Type B pancreatic cell (in vitro differentiated cells): ENCODE measurements around the gene SELENOH. TPM values are rescaled to one million over a fixed set of nuclear protein-coding genes. Genes with fewer than 3 reads are reported as not detected.

Experiments used
- DNase-seq: peaks from one replicate; pipeline ENCODE4 v3.0.0; 2021; ENCODE audit warnings: mixed read lengths; ENCODE audit not compliant: unreplicated experiment; ENCODE audit errors: extremely low spot score
- H3K27ac Mint-ChIP-seq: 2 replicates; pipeline ENCODE4 v1.8.0; 2021; ENCODE audit warnings: mild to moderate bottlenecking, mixed read lengths
- H3K27me3 Mint-ChIP-seq: 2 replicates; pipeline ENCODE4 v1.8.0; 2021; ENCODE audit warnings: mixed read lengths
- H3K36me3 Mint-ChIP-seq: 2 replicates; pipeline ENCODE4 v1.8.0; 2021; ENCODE audit warnings: mixed read lengths
- H3K4me1 Mint-ChIP-seq: one replicate; pipeline ENCODE4 v1.8.0; 2021; ENCODE audit warnings: mixed read lengths; ENCODE audit not compliant: unreplicated experiment
- H3K4me3 Mint-ChIP-seq: 2 replicates; pipeline ENCODE4 v1.8.0; 2021; ENCODE audit warnings: mild to moderate bottlenecking, mixed read lengths
- H3K9me3 Mint-ChIP-seq: 2 replicates; pipeline ENCODE4 v1.8.0; 2021; ENCODE audit warnings: mixed read lengths
- total RNA-seq: library from RNA; stranded (reverse); gene quantifications from 2 replicates; pipeline ENCODE4 v1.2.1, GENCODE V29; 2021; ENCODE audit warnings: low replicate concordance
- TF ChIP-seq, protein P1 (sequence below): fragments of 200-600 bp; sonication (generic); conservative IDR thresholded peaks from 2 replicates; pipeline ENCODE4 v1.5.0; 2021; ENCODE audit warnings: antibody characterized with exemption, mild to moderate bottlenecking

The SELENOH gene
- total RNA-seq, 1 donor from 2014 or later: 144 TPM

DNA sequence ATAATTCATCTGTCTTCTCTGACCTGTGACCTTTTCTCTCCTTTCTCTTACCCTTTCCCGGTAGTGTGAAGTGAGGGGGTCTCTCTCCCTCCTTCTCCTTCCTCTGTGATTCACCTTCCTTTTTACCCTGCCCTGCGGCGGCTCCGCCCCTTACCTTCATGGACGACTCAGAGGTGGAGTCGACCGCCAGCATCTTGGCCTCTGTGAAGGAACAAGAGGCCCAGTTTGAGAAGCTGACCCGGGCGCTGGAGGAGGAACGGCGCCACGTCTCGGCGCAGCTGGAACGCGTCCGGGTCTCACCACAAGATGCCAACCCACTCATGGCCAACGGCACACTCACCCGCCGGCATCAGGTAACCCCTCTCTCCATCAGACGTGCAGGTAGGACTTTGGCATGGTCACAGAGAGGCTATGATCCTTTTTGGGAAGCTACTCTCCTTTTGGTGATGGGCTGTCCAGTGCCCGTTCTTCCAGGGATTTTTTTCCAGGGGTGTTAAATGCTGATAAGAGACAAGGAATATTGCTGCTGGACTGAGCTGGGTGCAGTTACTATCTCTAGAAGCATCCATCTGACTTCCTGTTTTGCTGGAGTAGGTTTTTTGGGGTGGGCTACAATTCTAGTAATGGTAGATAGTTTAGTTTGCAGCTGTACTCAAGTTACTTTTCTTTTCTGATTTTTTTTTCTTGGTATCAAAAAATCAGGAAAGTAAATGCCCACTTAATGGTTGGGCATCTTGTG, 50.2 kb downstream of the SELENOH start:
- Mint-ChIP-seq H3K27me3 (no peaks in the 10 kb centered on the region), H3K4me1 (peaks cover 43% of the 10 kb centered on the region), H3K27ac (peak overlapping the region; percentile 87), H3K36me3 (peaks cover 47% of the 10 kb centered on the region), H3K4me3 (no peak overlapping the region), H3K9me3 (peaks cover 5% of the 10 kb centered on the region)
- TF ChIP-seq, protein P1, sequence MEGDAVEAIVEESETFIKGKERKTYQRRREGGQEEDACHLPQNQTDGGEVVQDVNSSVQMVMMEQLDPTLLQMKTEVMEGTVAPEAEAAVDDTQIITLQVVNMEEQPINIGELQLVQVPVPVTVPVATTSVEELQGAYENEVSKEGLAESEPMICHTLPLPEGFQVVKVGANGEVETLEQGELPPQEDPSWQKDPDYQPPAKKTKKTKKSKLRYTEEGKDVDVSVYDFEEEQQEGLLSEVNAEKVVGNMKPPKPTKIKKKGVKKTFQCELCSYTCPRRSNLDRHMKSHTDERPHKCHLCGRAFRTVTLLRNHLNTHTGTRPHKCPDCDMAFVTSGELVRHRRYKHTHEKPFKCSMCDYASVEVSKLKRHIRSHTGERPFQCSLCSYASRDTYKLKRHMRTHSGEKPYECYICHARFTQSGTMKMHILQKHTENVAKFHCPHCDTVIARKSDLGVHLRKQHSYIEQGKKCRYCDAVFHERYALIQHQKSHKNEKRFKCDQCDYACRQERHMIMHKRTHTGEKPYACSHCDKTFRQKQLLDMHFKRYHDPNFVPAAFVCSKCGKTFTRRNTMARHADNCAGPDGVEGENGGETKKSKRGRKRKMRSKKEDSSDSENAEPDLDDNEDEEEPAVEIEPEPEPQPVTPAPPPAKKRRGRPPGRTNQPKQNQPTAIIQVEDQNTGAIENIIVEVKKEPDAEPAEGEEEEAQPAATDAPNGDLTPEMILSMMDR: no peak
- DNase-seq: no peak

DNA sequence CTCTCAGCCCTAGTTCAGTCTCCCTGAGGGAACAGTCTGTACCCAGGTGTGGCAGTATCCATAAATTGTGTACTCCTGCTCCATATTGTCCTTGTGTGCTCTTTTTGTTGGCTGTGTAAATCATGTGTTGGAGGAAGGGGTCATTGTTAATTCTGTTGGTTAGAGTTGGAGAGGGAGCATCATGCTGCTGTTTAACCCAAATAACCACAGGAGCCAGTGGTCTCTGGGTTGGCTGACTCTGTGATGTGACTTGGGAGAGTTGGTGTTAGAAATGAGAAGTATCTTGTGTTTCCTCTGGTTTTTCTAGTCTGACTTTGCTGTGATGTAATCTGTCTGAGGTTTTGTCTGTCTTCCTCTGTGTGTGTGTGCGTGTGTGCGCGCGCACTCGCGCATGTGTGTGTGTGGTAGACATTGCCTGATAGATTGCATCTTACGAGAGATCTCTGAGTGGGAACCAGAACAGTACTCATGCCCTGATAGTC, 50.8 kb downstream of the SELENOH start:
- Mint-ChIP-seq H3K4me3 (no peak overlapping the region), H3K27ac (peak overlapping the region; percentile 87), H3K27me3 (no peaks in the 10 kb centered on the region), H3K36me3 (peaks cover 50% of the 10 kb centered on the region), H3K4me1 (peaks cover 37% of the 10 kb centered on the region), H3K9me3 (peaks cover 5% of the 10 kb centered on the region)
- no peak for DNase-seq
- TF ChIP-seq, protein P1: no peak

DNA sequence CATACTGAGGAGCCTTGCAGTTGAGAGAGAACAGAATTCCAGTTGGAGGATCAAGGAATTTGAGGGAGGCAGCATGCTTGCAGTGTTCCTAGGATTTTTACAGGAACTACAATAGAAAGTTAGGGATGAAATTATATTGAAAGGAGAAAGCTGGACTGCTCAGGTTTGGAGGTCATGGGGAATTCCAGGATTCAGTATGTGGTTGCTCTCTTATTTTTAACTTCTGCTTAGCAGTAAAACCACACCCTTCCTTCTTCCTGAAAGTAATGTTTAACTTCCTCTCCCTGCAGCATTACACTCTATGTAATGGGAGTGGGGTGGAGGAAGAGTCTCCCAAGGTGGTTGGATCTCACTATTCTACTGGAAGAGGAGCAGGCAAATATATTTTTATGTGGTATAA, 51.6 kb downstream of the SELENOH start:
- Mint-ChIP-seq H3K4me3 (no peak overlapping the region), H3K9me3 (peaks cover 5% of the 10 kb centered on the region), H3K4me1 (peaks cover 32% of the 10 kb centered on the region), H3K27me3 (no peaks in the 10 kb centered on the region), H3K36me3 (peaks cover 50% of the 10 kb centered on the region), H3K27ac (peak overlapping the region; percentile 87)
- no peak for DNase-seq
- TF ChIP-seq, protein P1: no peak

Other genes starting within 250 kb of the SELENOH start
- gene SLC43A1, start 225.8 kb upstream of the SELENOH start, total RNA-seq: 19.0 and 20.8 TPM in 2 replicates
- 57.9 and 64.2 TPM in 2 replicates for gene TIMM10, start 210.7 kb upstream of the SELENOH start, total RNA-seq
- gene SMTNL1, start 203.9 kb upstream of the SELENOH start, total RNA-seq: not detected in 2 replicates
- 29.9 and 65.1 TPM in 2 replicates for gene UBE2L6, start 173.8 kb upstream of the SELENOH start, total RNA-seq
- gene SERPING1, start 143.8 kb upstream of the SELENOH start, total RNA-seq: 58.5 and 74.7 TPM in 2 replicates
- 0.38 and 0.48 TPM in 2 replicates for gene YPEL4, start 91.6 kb upstream of the SELENOH start, total RNA-seq
- gene CLP1, start 83.7 kb upstream of the SELENOH start, total RNA-seq: 16.9 and 20.7 TPM in 2 replicates
- 56.7 and 80.6 TPM in 2 replicates for gene ZDHHC5, start 73.4 kb upstream of the SELENOH start, total RNA-seq
- gene MED19, start 29.3 kb upstream of the SELENOH start, total RNA-seq: 17.9 and 21.5 TPM in 2 replicates
- gene TMX2, start 28.9 kb upstream of the SELENOH start, total RNA-seq: 84.4 and 87.4 TPM in 2 replicates
- not detected in 2 replicates for gene BTBD18, start 10.3 kb downstream of the SELENOH start, total RNA-seq
- gene CTNND1, start 20.3 kb downstream of the SELENOH start, total RNA-seq: 187 and 253 TPM in 2 replicates